GM12864 (cell line): ENCODE results near the gene FAM193A.

Experiments used
- DNase-seq: peaks from one replicate; pipeline ENCODE4 v3.0.0-alpha.2; 2011; ENCODE audit warnings: low read depth
- H3K4me3 ChIP-seq: 2 replicates; pipeline ENCODE4 v1.5.1; 2011; ENCODE audit warnings: mild to moderate bottlenecking, low read depth, low read length, control low read depth
- TF ChIP-seq, protein P1 (sequence below): IDR thresholded peaks from 2 replicates; pipeline ENCODE4 v1.5.1; 2011; ENCODE audit warnings: low read depth, mild to moderate bottlenecking, moderate library complexity, low read length, control low read depth, inconsistent platforms; ENCODE audit errors: missing control alignments

Gene FAM193A

DNA sequence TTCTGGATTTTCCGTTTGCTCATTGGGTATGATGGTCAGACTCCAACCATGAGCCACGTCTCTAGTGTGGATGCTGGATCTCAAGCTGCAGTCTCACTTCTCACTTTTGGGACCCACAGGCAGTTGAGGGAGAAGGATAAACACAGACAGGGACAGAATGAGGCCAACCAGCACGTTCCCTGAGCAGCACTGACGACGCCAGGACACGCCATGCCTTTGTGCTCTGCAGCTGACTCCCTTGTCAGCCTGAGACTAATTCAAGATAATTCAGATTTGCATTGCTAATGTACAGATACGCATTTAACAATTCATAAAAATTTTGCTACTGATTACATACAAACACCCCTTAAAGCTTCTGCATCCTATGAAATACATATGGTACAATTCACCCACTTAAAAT is 106.5 kb downstream of the FAM193A start:
- H3K4me3 ChIP-seq = no peak overlapping the region
- no peak for DNase-seq
- TF ChIP-seq, protein P1, sequence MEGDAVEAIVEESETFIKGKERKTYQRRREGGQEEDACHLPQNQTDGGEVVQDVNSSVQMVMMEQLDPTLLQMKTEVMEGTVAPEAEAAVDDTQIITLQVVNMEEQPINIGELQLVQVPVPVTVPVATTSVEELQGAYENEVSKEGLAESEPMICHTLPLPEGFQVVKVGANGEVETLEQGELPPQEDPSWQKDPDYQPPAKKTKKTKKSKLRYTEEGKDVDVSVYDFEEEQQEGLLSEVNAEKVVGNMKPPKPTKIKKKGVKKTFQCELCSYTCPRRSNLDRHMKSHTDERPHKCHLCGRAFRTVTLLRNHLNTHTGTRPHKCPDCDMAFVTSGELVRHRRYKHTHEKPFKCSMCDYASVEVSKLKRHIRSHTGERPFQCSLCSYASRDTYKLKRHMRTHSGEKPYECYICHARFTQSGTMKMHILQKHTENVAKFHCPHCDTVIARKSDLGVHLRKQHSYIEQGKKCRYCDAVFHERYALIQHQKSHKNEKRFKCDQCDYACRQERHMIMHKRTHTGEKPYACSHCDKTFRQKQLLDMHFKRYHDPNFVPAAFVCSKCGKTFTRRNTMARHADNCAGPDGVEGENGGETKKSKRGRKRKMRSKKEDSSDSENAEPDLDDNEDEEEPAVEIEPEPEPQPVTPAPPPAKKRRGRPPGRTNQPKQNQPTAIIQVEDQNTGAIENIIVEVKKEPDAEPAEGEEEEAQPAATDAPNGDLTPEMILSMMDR = no peak

DNA sequence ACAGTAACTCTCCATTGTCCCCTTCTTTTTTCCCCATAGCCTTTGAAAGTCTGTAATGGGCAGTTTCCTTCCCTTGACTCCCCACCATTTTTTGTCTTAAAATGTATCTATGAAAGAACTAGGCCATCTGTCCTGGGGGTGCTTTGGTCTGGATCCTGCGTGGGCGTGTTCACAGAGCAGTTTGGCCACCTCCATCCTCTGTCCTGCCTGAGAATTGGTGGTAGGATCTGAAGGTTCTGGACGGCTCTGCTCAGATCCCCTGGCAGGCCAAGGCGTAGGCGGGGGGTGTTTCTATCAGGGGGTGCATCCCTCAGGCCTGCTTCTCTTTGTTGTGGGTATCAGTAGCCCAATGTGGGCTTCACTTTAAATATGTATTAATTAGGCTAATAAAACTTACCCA is 107.1 kb downstream of the FAM193A start:
- no peak overlapping the region for H3K4me3 ChIP-seq
- no peak for DNase-seq
- TF ChIP-seq, protein P1 = no peak

DNA sequence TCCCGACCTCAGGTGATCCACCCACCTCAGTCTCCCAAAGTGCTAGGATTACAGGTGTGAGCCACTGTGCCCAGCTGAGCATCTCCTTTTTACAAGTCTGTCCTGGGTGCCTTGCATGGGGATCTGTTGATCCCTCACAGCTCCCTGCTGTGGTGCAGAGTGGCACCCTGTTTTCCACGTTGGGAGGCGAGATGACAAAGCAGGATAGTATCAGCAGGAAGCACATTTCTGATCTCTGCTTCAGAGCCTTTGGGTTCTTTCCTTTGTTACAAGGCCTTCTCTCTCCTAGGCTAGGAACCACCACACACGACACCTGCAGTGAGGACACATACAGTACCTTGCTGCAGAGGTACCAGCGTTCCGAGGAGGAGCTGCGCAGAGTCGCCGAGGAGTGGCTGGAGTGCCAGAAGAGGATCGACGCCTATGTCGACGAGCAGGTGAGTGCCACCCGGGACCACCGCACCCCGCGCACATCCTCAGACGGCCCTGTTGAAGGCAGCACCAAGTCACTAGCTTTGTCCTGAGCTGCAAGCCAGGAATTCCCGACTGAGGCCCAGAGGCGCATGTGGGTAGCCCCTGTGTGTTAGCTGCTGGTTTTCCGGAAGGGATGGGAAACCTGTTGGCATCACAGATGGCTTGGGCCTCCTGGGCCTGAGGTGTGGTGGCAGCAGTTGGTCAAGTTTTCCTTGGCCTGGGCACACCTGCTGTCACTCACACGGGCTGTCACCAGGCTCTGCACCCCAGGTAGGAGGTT is 110.1 kb downstream of the FAM193A start:
- H3K4me3 ChIP-seq = no peak overlapping the region
- TF ChIP-seq, protein P1 = no peak
- DNase-seq = no peak

DNA sequence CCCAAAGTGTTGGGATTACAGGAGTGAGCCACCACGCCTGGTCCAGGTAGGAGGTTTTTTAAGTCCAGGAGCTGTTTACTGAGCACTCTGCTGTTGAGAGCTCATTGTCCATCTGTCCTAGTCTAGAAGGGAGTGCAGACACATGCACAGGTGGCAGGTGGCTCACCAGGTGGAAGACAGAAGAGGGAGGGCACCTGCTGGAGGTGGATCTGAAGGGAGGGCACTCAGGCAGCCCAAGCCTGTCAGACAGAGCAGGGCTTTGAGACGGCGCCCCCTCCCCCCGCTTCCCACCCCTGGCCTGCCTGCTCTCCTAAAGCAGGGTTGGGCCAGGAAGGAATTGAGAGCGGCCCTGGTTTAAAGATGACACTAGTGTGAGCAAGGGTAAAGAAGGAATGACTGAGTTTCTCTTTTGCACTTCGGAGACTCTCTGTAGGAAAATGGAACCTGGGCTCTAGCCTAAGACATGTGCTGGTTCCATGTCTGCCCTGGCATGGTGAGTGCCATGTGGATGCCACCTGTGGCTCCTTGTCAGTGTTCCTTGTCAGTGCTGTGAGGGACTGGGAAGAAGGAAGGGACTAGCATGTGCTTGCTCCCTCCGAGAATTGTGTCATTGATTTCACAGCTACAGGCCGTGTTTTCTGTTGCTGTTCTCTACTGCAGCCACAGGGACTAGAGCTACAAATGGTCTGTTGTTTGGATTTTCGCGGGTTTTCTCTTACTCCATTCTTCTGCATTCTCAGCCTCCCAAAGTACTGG is 111.1 kb downstream of the FAM193A start:
- DNase-seq = no peak
- TF ChIP-seq, protein P1 = no peak
- no peak overlapping the region for H3K4me3 ChIP-seq

DNA sequence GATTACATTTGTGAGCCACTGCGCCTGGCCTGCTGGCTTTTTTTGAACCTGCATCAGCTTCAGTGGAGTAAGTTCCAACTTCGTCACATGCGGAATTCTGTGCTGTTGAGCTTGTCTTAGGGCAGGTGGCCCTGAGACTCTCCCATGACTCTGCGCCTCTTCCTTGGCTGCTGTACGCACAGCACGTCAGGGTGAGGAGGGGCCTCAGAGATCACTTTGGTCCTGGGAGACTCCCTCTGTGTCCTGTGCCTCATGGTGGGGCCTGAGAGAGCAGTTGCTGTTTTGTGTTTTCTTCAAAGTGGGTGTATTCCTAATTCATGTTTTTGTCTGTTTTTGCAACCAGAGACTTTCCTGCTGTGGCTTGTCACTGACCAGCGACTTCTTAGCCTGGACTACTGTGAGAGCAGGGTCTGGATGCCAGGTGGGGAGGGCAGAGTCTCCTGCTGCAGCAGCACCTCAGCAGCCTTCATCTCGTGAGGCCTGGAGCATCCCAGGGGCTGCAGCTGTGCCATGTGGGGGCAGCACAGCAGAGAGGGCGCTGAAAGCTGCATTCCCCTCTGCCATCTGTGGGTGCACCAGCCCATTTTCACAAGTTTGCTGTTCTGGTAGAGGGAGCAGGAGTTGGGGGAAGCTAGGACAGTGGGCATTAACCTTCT is 111.8 kb downstream of the FAM193A start:
- no peak for DNase-seq
- TF ChIP-seq, protein P1 = no peak
- no peak overlapping the region for H3K4me3 ChIP-seq

DNA sequence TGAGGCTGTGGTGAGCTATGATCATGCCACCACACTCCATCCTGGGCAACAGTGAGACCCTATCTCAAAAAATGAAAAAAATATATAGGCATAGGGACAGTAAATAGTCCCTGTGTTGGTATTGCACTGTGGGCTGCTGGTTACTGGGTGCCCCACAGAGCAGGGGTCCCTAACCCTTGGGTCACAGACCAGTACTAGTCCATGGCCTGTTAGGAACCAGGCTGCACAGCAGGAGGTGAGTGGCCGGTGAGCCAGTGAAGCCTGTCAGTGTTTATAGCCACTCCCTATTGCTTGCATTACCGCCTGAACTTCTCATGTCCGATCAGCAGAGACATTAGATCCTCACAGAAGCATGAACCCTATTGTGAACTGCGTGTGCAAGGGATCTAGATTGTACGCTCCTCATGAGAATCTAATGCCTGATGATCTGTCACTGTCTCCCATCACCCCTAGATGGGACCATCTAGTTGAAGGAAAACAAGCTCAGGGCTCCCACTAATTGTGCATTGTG is 113.2 kb downstream of the FAM193A start:
- TF ChIP-seq, protein P1 = no peak
- no peak overlapping the region for H3K4me3 ChIP-seq
- DNase-seq = no peak
